Measurements from ENCODE around the gene MSGN1.

GRCh38 chr2:17813742-17814473 lies 2.4 kb upstream of the MSGN1 start:
- no peak for TF ChIP-seq EZH2 (IDR thresholded peaks at IDR 0.05; ENCODE audit: low read depth)
- no peak for TF ChIP-seq CTCF (conservative IDR thresholded peaks at IDR 0.05)

Data from PC-9 (cell line).